ENCODE data around the gene PROX1.
"Not testable (repeated sequence)": the region's sequence is repeated elsewhere in the genome, so short reads cannot be mapped to it uniquely, and the experiment has no call there.

The PROX1 gene

GRCh38 chr1:214072426-214073157, 84.8 kb downstream of the PROX1 start:
- no peak for DNase-seq (ENCODE audit: low read depth in 2 of 2)

- DNase-seq (ENCODE audit: low read depth in 2 of 2): no peak
Measured at GRCh38 chr1:214074477-214074876, 86.7 kb downstream of the PROX1 start.

- no peak for DNase-seq (ENCODE audit: low read depth in 2 of 2)
Measured at GRCh38 chr1:214075305-214075998, 87.7 kb downstream of the PROX1 start.

- DNase-seq (ENCODE audit: low read depth in 2 of 2): no peak
Measured at GRCh38 chr1:214075999-214076707, 88.4 kb downstream of the PROX1 start.

- DNase-seq (ENCODE audit: low read depth in 2 of 2): no peak
Measured at GRCh38 chr1:214076708-214077065, 88.9 kb downstream of the PROX1 start.

GRCh38 chr1:214078950-214079349, 91.2 kb downstream of the PROX1 start:
- no peak for DNase-seq (ENCODE audit: low read depth in 2 of 2)

- DNase-seq (ENCODE audit: low read depth in 2 of 2): no peak
Measured at GRCh38 chr1:214085325-214085724, 97.6 kb downstream of the PROX1 start.

- no peak for DNase-seq (ENCODE audit: low read depth in 2 of 2)
Measured at GRCh38 chr1:214086945-214087344, 99.2 kb downstream of the PROX1 start.

- DNase-seq (ENCODE audit: low read depth in 2 of 2): not testable (repeated sequence)
Measured at GRCh38 chr1:214089003-214089402, 101.2 kb downstream of the PROX1 start.

All from fibroblast of skin of left quadriceps (primary cell).